KOPT-K1 (cell line): Measurements from ENCODE around the gene DNAJA3.

ENCODE experiments used
- H3K27ac ChIP-seq: fragments of 200-600 bp; sonication (generic); 2 replicates; pipeline ENCODE4 v1.5.1; 2016; ENCODE audit warnings: antibody characterized with exemption, mild to moderate bottlenecking, low read depth, low read length; ENCODE audit not compliant: poor library complexity, severe bottlenecking
- H3K36me3 ChIP-seq: fragments of 200-600 bp; sonication (generic); 2 replicates; pipeline ENCODE4 v1.5.1; 2017; ENCODE audit warnings: antibody characterized with exemption, mild to moderate bottlenecking, low read length, moderate library complexity; ENCODE audit not compliant: insufficient read depth
- H3K9me3 ChIP-seq: fragments of 200-600 bp; sonication (generic); 2 replicates; pipeline ENCODE4 v1.5.1; 2017; ENCODE audit warnings: antibody characterized with exemption, low read length, mild to moderate bottlenecking; ENCODE audit not compliant: insufficient read depth, poor library complexity, severe bottlenecking

The DNAJA3 gene

DNA sequence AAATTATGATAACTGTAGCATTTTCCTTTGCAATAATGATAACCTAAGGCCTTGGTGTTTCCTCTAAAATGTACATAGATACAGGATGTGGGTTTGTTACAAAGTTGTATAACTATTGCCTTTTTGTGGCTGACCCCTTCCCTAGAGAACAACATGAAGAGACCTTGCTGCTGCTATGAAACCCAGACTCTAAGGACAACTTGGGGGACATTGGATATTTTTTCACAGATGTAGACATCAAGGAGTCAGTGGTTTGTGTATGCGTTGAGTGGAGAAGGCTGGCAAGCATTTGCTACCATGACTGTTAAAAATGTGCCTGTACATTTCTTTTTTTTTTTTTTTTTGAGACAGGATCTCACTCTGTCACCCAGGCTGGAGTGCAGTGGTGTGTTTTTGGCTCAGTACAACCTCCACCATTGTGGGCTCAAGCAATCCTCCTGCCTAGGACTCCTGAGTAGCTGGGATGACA is 62.9 kb downstream of the DNAJA3 start:
- Histone ChIP-seq H3K27ac (peak overlapping the region; percentile 19), H3K9me3 (no peaks in the 10 kb centered on the region), H3K36me3 (peaks cover 55% of the 10 kb centered on the region)

DNA sequence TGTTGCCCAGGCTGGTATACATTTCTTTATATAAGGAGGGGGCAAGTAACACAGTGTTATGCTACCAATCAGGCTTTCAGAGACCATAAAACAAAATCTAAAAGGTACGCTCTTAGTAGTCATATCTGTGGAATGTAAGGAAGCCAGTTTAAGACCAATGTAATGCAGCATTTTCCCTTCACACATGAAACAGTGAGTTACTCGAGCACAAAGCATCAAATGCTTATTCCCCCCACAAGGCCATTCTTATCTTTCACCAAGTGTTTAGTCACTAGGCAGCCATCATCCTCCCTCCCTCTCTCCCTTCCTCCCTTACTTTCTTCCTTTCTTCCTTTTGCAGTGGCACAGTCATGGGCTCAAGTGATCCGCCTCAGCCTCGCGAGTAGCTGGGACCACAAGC is 63.4 kb downstream of the DNAJA3 start:
- Histone ChIP-seq H3K27ac (peak overlapping the region; percentile 19), H3K9me3 (no peaks in the 10 kb centered on the region), H3K36me3 (peaks cover 53% of the 10 kb centered on the region)

DNA sequence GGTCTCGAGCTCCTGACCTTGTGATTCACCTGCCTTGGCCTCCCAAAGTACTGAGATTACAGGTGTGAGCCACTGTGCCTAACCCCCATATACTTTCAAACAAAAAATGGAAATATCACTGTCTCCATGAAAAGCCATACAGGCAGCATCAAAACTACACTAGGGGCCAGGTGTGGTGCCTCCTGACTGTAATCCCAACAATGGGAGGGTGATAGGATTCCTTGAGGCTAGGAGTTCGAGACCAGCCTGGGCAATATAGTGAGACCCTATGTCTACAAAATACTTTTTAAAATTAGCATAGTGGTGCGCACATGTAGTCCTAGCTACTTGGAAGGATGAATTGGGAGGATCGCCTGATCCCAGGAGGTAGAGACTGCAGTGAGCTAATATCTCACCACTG is 66.2 kb downstream of the DNAJA3 start:
- Histone ChIP-seq H3K36me3 (peaks cover 32% of the 10 kb centered on the region), H3K27ac (no peak overlapping the region), H3K9me3 (no peaks in the 10 kb centered on the region)

DNA sequence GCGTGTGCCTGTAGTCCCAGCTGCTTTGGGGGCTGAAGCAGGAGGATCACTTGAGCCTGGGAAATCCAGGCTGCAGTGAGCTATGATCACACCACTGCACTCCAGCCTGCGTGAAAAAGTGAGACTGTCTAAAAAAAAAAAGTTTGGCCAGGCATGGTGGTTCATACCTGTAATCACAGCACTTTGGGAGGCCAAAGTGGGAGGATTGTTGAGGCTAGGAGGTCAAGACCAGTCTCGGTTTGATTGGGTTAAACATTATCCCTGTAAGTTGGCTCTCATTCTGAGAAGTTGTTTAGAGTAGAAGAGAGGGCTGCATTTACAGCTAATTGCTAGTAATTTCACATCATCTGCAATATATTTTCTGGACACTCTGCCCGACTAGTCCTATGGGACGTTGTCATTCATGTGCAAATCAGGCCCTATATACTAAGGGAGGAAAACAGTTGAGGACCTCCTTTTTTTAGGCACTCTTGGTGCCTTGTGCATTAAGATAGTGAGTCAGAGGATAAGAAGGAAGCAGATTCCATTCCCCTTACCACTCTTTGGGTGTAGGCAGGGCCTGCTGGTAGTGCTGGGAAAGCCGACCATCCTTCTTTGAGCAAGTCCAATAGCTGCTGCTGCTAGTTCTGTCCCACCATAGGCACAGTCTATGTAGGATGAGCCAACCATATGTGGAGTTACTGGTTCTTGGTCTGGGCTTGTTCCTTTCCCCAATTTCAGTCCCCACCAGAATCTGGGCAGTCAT is 69.2 kb downstream of the DNAJA3 start:
- H3K9me3 ChIP-seq: no peaks in the 10 kb centered on the region
- no peak overlapping the region for H3K27ac ChIP-seq
- H3K36me3 ChIP-seq: peaks cover 40% of the 10 kb centered on the region

DNA sequence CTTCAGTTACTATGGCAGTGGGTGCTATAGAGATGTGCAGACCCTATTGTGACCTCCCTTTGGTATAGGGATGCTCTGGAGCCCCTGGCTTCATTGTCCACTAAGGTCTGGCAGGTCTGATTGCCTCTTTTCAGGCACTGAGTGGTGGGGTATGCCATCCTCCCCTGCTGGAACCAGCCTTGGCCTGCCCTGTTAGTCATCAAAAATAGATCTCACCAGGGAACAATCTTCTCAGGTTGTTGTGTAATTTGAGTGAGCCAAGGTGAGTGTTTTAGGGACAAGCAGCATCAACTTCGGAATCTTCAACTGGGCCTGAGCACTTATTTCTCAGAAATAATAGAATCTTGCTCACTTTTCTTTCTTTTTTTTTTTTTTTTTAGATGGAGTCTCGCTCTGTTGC is 70.1 kb downstream of the DNAJA3 start:
- no peaks in the 10 kb centered on the region for H3K9me3 ChIP-seq
- peaks cover 35% of the 10 kb centered on the region for H3K36me3 ChIP-seq
- H3K27ac ChIP-seq: no peak overlapping the region

DNA sequence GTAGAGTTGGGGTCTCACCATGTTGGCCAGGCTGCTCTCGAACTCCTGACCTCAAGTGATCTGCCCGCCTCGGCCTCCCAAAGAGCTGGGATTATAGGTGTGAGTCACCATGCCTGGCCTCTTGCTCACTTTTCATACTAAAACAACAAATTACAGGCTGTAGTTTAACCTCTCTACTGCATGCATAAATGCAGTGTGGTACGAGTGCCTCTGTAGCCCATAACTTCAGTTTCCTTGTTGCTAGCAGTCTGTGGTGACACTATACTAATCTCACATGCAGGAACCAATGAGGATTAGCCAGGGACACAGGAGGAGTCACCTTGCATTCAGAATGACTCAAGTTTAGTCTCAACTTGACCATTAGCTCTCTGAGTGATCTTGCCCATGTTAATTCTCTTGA is 70.6 kb downstream of the DNAJA3 start:
- Histone ChIP-seq H3K27ac (no peak overlapping the region), H3K36me3 (peaks cover 35% of the 10 kb centered on the region), H3K9me3 (no peaks in the 10 kb centered on the region)

DNA sequence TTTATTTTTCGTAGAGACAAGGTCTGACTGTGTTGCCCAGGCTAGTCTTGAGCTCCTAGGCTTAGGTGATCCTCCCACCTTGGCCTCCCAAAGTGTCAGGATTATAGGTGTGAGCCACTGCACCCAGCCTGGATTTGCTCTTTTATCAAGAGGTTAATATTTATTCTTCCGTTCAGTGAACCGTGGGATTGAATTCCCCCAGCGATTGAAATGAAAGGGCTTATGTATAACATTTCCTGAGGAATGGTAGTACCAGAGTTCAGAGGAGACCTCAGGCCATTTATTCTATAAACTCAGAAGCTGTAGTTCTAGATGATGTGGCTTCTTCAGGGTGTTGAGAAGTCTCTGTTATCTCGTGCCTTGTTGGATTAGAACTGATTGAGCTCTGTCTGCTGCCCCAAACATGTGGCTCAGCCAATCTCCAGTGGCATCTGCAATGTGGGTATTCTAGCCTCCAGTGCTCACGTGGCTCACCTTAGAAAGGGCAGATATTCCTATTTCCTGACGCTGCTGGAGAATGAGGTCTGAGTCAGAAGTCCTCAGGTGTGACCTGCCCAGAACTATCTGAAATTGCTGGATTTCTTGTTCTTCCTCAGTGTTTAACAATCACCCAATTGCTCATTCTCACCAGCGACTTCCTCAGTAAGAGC is 73.0 kb downstream of the DNAJA3 start:
- Histone ChIP-seq H3K9me3 (no peaks in the 10 kb centered on the region), H3K27ac (no peak overlapping the region), H3K36me3 (peaks cover 28% of the 10 kb centered on the region; the same call in 1 of the 2 replicates)

DNA sequence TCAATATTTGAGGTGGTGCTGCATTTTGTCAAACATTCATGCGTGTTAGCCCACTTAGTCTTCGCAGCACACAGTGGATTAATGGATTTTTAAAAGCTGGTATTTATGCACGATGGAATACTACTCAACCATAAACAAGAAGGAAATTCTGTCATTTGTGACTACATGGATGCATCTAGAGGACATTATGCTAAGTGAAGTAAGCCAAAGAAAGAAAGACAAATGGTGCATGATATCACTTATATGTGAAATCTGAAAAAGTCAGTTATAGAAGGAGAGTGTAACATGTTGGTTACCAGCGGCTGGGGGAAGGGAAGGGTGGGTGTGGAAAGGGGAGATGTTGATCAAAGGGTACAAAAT is 73.5 kb downstream of the DNAJA3 start:
- no peaks in the 10 kb centered on the region for H3K9me3 ChIP-seq
- no peak overlapping the region for H3K27ac ChIP-seq
- H3K36me3 ChIP-seq: peaks cover 28% of the 10 kb centered on the region; the same call in 1 of the 2 replicates

DNA sequence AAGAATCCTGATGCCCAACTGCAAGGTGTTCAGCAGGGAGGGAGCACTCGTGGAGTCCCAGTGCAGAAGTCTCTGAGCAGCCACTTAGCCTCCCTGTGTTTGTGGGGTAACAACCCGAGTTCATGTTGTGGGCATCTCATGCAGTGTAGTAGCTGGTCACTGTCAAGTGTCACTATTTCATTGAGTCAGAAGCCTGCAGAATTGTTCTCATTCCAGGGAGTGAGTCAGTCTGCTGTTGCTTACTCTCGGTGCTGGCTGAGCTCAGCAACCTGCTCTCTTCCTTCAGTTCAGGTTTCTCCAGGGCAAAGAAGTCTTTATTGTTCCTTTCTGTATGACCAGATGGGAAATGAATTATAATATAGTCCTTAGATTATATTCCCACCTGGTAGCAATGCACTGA is 74.6 kb downstream of the DNAJA3 start:
- Histone ChIP-seq H3K9me3 (no peaks in the 10 kb centered on the region), H3K27ac (no peak overlapping the region), H3K36me3 (peaks cover 28% of the 10 kb centered on the region; the same call in 1 of the 2 replicates)

DNA sequence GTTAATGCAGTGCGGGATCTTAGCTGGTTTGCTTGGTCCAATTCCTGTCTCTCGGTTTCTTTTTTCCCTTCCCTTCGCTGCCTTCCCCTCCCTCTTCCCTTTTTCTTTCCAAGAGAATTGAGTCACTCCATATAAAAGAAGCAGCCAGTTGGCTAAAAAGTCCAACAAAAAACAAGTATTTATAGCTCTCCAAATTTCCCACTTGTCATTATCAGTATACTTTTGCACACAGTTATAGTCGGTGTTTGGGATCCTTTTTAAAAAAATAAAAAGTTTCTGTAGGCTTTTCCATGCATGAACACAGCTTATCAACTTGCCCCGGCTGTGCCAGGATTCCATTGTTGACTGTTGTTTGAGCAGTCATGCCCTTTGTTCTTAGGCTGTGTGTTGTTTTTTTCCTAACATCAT is 75.4 kb downstream of the DNAJA3 start:
- H3K27ac ChIP-seq: no peak overlapping the region
- peaks cover 29% of the 10 kb centered on the region; the same call in 1 of the 2 replicates for H3K36me3 ChIP-seq
- no peaks in the 10 kb centered on the region for H3K9me3 ChIP-seq

DNA sequence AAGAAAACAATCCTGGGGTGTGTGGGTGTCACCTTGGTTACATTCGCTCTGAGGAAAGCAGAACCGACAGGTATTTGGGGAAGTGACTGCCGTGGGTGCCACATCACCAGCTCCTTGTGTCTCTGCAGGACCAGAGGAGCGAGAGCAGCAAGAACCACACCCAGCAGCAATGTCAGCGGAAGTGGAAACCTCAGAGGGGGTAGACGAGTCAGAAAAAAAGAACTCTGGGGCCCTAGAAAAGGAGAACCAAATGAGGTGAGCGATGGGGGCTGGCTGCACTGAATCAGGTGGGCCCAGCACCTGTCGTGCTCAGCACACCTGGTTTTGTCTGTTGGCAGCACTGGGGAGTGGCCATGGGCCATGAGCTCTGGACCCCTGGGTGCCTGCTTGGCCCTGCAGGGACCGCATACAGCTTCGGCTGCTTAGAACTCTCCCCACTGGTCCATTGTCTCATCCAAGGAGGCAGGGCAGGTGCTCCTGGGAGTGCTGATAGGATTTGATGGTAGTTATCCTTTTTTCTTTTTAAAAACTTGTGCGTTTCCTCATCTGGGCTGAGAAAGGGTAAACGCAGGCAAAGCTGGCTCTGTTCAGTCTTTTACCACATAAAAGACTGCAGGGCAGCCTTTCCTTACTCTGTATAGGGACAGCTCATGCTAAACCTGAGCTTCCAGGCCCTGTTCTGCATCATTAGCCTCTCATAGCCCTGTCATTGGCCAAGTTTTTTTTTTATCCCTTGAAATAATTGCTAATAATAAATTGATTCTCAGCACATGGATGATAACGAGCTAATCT is 79.9 kb downstream of the DNAJA3 start:
- H3K27ac ChIP-seq: peak overlapping the region; percentile 50
- H3K36me3 ChIP-seq: peaks cover 44% of the 10 kb centered on the region
- H3K9me3 ChIP-seq: no peaks in the 10 kb centered on the region
